Measurements from ENCODE around the gene AKAP1.
"Not testable (repeated sequence)": the region's sequence is repeated elsewhere in the genome, so short reads cannot be mapped to it uniquely, and the experiment has no call there.

The AKAP1 gene

DNA sequence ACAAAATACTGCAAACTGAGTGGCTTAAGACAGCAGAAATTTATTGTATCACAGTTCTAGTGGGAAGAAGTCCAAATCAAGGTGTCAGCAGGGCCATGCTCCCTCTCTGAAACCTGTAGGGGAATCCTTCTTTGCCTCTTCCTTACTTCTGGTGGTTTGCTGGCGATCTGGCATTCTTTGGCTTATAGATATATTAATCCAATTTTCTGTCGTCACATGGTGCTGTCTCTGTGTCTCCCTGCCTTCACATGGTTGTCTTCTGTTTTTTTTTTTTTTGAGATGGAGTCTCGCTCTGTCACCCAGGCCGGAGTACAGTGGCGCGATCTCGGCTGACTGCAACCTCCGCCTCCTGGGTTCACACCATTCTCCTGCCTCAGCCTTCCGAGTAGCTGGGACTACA, 6.8 kb upstream of the AKAP1 start:
- DNase-seq, result no peak

DNA sequence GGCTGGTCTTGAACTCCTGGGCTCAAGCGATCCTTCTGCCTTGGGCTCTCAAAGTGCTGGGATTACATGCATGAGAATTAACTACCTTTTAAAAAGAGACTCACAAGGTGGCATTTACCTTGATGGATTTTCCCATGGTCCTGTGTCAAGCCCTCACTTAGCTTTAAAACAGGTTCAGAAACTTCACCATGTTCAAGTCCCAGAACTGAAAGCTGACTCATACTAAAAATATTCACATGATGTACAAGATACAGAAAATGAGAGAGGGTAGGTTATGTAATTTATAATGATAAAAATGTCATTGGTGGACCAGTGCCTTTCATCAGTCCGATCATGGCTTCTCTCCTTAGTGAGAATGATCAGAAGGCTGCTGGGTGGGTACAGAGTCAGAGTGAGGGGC, 4.3 kb upstream of the AKAP1 start:
- no peak for DNase-seq

DNA sequence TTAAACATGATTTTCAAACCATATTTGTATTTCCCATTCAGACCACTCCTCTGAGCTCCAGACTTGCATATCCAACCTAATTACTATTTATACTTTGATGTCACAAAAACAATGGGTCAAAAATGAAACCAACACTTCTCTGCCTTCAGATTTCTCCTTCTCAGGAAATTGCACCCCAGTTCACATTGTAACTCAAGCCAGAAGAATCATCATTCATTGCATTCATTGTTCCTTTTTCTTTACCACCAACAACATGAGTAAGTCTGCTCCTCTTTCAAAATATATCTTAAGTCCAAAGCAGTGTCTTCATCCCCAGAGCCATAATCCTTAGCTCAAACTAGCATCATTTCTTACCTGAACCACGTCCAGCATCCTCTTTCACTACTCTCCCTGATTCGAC, 2.6 kb upstream of the AKAP1 start:
- DNase-seq, result peak; percentile 62

DNA sequence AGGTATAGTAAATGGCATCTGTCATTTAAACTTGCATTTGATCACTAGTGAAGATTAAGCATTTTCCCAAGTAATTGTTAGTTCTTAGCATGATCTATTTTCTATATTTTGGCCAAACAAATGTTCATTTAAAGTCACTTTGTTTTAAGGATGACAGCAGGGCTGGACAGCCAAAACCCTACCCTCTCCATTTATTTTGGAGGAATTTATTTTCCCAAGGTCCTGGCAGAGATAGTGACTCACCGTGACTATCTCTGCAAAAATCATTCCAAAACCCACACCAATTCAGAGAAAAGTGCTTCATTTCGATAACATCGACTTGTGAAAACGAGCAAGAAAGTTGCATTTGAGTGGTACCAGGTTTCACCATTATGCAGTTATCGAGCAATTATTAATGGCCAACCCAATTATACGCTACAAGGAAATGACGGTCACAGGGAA, 665 bp upstream of the AKAP1 start:
- no peak for DNase-seq

DNA sequence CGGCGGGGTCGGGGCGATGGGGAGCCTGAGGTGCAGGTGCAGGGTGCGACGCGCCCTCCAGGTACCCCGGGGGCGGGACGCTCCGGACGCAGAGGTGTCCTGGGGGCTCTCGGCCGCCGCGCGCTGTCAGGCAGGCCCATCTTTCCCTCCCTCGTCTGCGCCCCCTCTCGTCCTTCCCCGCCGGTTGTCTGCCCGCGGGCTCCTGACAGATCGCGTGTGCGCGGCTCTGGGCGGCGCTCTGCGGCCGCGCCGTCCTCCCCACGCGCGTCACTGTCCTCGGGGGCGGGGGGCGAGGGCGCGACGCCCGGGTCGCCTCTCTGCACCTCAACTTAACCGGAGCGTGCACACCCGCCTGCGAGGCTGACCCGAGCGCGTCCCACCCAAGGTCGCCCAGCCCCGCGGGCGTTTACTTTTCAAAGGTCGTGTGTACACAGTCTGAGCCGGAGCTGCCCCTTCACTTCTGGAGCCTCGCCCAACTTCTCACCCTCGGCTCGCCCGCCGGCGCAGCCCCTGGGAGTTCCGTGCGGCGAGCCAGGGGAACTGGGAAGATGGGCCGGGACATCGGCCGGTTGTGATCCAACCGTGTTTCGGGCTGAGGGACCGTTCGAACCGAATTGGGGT, 512 bp downstream of the AKAP1 start:
- DNase-seq, result peak; percentile 26

DNA sequence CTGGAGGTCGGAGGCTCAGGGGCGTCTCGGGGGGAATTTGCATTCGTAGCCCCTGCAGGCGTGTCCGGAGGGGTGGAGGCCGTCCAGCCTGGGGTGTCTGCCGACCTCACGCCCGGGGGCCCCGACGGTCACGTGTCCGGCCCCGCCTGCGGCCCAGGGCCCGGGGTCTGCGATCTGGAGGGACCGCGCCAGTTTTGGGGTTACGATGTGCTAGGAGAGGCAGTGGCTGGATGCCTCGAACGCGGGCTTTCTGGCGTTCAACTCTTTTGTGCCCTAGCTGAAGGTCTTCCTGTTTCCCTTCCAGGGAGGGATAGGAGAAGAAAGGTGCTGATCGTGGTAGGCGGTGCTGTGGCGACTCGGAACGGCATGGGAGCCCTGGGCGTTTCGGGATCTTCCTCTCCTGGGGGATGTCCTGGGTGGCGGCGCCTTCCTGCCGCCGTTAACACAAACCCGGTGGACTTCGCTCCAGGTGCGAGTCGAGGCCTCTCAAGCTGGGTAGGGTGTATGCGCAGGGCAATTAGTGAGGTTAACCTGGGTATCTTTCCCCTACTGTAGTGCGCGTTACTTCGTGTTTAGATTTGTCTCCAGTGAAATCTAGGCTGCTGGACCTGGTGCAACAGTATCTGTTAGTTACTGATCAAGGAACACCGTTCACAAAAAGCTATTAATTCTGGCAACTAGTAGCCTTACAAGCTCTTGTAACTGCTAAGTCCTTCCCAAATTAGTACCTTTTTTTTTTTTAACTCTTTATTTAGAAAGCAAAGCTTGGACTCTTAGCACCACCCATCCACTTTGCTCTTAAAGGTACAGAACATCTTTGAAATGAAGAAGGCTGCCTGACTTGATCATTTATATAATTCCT, 1.3 kb downstream of the AKAP1 start:
- peak; percentile 22 for DNase-seq

DNA sequence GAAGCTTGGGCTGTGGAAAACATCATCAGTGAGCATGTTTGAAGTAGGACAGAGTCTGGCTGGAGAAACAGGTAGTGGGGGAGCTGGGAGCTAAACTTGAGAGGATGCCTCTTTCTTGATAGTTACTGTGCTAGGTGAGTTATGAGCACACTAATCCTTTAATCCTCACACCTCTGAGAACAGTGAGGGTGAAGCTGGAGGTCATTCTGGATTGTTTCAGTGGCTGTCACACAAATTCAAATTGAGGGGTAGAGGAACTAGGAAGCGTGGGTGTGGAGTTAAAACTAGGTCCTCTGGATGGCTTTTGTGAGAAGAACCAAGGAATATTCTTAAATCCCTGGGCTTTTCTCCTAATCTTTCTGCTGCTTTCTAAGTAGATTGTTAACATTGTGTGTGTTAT, 3.3 kb downstream of the AKAP1 start:
- no peak for DNase-seq

DNA sequence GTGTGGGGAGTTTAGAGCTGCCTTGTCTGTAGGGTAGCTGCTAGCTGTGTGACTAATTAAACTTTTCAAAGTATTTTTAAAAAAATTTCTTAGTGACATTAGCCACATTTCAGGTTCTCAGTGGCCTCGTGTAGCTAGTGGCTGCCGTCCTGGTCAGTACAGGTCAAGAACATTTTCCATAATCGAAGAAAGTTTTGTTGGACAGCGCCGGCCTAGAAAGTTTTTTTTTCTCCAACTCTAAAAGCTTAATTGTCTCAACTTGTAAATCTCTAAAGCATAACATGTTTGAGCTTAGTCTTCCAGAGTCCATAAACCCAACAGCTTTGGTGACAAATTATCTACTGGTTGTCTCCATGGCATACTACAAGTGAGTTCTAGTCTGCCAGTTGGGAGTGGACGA, 4.3 kb downstream of the AKAP1 start:
- DNase-seq, result no peak

DNA sequence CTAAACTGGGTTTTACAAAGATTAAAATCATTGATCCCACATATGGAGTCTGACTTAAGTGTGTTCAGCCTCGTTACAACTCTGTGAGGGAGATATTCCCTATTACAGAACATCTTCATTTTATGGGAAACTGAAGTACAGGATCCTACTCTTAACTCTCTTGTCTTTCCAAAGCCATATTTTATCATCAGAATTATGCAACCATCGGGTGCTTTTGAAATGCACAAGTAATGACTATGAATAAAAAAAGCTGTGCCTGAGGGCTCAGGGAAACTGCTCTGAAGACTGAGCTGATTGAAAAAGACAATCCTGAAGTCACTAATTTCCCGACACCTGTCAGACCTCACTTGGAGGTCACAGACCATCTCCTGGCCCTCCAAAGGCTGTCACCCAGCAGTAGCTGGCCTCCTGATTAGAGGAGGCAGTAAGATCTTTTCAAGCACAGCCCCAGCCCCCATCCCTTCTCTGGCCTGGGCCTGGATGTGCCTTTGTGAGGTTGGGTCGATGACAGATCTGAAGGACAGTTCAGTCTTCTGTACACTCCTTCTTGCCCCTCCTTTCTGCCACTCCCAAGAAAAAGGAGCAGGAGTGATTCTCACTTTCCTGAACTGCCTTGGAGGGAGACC, 5.6 kb downstream of the AKAP1 start:
- DNase-seq, result peak; percentile 39

DNA sequence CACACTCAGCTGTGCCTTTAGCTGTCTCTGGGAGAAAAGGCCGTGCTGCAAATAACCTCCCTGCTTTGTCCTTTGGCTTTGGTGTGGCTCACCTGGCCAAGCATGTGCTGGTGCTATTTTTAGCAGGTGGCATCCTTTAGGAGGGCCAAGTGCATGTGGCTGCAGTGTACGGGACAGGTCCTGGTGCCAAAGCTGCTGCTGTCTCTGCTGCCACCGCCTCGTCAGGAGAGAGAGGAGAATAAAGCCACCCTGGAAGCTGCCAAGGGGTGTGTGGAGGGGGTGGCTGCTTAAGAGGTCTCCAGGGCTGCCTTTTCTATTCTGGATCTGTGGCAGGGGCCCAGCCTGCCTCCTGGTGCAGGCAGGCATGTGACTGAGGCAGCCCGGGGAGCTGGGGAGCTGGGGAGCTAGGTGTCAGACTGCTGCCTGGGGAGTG, 6.2 kb downstream of the AKAP1 start:
- no peak for DNase-seq

DNA sequence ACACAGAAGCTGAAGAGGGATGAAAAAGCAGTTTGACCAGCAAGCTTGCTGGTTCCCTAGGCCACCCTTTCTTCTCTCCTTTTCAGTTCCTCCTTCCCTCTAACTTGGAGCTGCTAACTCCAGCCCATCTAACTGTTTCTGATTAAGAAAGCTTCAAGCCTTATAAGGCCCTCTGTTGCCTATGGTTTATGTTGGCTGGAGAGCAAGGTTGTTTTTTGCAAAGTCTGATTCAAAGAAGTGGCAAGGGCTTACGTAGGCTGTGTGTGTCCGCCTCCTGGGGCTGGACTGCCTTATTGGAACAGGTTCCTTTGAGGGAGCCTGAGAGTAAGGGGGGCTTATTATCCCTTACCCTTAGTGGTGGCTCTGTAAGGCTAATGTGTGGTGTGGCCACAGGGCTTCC, 7.1 kb downstream of the AKAP1 start:
- DNase-seq, result peak; percentile 94

DNA sequence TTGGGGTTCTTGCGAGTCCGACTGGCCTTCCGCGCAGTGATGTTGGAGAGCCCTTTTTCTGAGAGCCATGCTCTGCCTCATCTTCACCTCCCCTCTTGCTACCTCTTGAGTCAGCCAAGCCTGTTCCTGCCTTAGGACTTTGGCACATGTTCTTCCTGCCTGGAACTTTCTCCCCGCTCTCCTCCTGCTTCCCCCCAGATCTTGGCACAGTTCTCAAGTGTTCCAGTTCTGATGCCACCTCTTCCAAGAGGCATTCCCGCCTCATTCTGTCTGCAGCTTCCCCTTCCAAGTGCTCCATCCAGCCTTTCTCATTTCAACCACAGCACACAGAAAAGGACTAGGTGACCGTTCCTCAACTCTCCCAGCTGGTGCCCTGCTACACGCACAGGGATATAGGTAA, 7.7 kb downstream of the AKAP1 start:
- no peak for DNase-seq

DNA sequence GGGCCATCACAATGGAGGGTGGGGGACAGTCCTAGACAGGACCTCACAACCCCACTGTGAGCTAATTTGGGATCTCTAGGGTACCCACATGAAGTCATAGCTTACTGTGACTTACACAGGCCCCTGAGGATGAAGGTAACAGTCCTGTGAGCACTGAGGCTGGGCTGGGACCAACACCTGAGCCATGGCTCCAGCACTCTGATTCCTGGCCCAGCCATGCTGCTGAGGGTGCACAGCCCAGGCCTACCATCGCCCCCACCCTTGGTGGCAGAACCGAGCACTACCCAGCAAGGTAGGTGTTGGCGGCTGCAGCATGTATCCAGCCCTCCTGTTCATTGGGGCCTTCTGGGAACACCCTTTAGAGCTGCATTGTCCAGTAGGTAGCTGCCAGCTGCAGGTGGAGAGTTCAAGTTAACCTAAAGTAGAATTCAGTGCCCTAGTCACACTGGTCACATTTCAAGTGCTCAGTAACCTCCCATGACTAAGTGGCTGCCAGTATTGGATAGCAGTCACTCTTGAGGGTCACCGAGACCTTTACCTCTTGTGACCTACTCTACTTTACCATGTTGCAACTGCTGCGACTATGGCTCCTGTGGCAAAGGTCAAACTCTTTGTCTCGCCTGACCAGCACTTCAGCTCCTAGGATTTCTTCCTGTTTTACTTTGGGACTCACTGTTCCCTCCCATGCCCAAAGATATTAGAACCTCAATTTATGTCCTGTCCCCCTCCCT, 11.6 kb downstream of the AKAP1 start:
- no peak for DNase-seq

DNA sequence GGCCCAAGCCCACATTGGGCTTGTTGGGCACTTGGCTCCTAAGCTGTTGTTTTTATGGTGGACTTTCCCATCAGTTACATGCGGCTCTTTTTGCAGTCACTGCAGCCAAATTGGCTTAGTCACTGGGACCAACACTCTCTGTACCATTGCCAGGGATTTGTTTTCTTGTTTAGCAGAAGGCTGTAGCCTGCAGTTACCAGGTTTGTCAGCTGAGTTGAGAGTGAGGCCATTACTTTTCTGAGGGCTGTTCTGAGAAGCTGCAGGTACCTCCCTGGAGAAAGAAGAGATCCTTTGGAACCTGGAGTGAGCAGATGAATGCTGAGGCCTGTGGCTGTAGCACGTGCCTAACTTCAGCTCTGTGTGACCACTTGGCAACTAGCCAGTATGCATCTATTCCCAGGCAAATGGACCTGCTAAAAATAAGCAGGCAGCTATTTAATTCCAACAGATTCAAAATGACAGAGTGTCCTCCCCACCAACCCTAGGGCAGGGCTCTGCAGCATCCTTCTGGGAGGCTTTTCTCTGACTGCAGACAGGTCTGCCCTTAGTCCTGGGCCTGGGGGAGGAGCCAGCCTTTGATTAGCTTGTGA, 12.9 kb downstream of the AKAP1 start:
- no peak for DNase-seq

DNA sequence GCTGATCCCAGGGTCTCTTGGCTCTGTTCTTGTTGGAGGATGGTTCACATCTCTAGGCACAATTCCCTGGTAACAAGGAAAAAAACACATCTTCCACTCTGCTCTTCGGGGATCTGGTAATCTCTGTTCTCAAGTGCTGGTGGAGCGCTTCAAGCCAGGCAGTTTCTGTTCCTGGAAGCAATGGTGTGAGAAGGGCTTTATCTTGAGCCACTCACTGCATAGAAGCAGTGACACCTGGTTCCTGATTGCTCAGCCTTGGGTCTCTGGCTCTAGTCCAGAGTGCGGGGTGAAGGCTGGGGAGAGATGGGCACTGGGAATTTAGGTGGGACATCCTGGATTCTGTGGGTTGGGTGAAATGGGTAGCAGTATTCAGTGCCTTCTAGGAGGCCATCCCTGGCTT, 14.1 kb downstream of the AKAP1 start:
- peak; percentile 40 for DNase-seq

DNA sequence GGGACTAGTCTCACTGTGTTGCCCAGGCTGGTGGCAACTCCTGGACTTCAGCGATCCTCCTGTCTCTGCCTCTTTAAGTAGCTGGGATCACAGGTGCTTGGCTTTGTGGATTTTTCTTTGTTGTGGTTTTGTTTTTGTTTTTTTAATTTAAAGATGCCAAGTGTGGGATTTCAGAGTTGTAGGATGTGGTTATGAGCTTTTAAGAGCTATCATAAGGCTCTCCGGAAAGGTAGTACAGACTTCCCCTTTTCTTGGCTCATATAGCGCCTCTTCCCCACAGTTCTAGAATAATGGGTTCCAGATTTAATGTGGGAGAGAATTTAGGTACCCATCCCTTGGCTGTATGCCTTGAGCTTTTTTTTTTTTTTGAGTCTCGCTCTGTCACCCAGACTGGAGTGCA, 17.1 kb downstream of the AKAP1 start:
- peak; percentile 77 for DNase-seq

DNA sequence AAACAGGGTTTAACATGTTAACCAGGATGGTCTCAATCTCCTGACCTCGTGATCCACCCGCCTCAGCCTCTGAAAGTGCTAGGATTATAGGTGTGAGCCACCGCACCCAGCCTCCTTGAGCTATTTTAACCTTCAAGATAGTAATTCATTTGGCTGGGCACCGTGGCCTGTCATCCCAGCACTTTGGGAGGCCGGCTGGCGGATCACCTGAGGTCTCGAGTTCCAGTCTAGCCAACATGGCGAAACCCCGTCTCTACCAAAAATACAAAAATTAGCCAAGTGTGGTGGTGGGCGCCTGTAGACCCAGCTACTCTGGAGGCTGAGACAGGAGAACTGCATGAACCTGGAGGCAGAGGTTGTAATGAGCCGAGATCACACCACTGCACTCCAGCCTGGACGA, 17.6 kb downstream of the AKAP1 start:
- not testable (repeated sequence) for DNase-seq

DNA sequence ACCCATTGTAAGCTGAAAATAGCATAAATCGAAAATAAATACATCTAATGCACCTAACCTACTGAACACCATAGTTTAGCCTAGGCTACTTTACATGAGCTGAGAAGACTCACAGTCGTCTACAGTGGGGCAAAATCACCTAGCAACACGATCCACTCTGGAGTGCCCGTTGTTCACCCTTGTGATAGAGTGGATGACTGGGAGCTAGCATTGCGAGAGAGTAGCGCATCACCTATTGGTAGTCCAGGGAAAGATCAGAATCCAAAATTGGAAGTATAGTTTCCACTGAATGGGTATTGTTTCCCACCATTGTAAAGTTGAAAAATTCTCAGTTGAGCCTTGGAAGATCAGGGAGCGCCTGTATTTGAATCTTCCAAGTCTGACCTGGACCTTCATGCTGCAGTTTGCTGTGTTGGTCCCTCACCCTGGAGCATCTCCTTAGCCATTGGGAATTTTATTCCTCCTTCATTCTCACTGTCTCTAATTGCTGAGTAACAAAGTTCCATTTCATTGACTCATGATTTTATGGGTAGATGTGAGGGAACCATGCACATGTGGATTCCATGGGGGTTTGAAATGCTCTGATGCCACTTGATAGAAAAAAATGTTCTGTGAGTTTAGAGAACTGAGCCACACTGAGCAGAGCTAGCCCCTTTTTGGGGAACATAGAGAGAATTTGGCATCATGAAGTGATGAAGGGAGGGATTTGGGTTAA, 19.6 kb downstream of the AKAP1 start:
- no peak for DNase-seq

DNA sequence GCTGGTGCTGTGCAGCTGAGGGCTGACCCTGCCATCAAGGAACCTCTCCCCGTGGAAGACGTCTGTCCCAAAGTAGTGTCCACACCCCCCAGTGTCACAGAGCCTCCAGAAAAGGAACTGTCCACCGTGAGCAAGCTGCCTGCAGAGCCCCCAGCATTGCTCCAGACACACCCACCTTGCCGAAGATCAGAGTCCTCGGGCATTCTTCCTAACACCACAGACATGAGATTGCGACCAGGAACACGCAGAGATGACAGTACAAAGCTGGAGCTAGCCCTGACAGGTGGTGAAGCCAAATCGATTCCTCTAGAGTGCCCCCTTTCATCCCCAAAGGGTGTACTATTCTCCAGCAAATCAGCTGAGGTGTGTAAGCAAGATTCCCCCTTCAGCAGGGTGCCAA, 20.5 kb downstream of the AKAP1 start:
- no peak for DNase-seq

DNA sequence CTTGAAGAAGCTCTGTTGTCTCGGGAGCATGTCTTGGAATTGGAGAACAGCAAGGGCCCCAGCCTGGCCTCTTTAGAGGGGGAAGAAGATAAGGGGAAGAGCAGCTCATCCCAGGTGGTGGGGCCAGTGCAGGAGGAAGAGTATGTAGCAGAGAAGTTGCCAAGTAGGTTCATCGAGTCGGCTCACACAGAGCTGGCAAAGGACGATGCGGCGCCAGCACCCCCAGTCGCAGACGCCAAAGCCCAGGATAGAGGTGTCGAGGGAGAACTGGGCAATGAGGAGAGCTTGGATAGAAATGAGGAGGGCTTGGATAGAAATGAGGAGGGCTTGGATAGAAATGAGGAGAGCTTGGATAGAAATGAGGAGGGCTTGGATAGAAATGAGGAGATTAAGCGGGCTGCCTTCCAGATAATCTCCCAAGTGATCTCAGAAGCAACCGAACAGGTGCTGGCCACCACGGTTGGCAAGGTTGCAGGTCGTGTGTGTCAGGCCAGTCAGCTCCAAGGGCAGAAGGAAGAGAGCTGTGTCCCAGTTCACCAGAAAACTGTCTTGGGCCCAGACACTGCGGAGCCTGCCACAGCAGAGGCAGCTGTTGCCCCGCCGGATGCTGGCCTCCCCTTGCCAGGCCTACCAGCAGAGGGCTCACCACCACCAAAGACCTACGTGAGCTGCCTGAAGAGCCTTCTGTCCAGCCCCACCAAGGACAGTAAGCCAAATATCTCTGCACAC, 21.2 kb downstream of the AKAP1 start:
- DNase-seq, result no peak

DNA sequence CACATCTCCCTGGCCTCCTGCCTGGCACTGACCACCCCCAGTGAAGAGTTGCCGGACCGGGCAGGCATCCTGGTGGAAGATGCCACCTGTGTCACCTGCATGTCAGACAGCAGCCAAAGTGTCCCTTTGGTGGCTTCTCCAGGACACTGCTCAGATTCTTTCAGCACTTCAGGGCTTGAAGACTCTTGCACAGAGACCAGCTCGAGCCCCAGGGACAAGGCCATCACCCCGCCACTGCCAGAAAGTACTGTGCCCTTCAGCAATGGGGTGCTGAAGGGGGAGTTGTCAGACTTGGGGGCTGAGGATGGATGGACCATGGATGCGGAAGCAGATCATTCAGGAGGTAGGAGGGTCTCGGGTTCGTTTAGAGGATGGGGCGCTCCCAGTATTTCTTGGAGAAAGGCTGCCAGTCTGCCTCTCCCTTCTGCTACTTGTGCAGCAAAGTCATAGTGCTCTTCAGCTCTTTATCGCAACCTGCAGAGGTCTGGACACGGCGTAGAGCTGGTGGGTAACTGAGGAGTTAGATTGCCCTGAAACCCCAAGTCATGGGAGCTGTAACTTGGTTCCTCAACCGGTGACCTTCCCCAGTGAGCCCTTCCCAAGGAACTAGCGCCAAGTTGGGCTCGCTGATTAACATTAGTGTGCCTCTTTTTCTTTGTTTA, 21.9 kb downstream of the AKAP1 start:
- DNase-seq, result no peak

All from MV-4-11 (cell line).